ENCODE data around the gene PTPRS. TPM values are rescaled to one million over a fixed set of nuclear protein-coding genes. Genes with fewer than 3 reads are reported as not detected.

The PTPRS gene
- total and polyA plus RNA-seq, 2 of the 8 experiments (the other 6 are each of a cell fraction or from before 2014, with no cell fraction given), result 96.8 to 223 TPM

DNA sequence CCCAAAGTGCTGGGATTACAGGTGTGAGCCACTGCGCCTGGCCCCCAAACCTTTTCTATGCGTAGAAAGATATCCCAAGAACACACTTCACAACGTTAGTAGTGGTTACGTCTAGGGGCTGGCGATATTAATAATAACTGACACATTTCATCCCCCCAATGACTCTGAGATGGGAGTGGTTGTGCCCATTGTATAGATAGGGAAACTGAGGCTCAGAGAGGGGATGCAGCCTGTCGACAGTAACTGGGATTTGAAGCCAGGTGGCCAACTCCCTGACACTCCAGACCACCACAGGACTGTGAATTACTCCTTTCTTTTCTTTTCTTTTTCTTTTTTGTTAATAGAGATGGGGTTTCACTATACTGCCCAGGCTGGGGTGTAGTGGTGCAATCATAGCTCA, 25.3 kb upstream of the PTPRS start:
- H3K79me2 ChIP-seq (ENCODE audit: control insufficient read depth in 1 of 2, insufficient read depth in 2 of 2, low read length in 2 of 2), result no peaks in the 10 kb centered on the region
- no peak overlapping the region for H3K9ac ChIP-seq (replicated peaks in 1 of 4; ENCODE audit: extremely low read depth in 1 of 4, low read depth in 3 of 4, low read length in 3 of 4)
- no peak overlapping the region for H3K18ac ChIP-seq (ENCODE audit: extremely low read depth, low read length)
- H3K4me3 ChIP-seq (ENCODE audit: extremely low read depth in 1 of 4, insufficient read depth in 2 of 4, low read depth in 3 of 4, low read length in 4 of 4), result no peak overlapping the region
- no peak overlapping the region for H2BK120ac ChIP-seq (replicated peaks; ENCODE audit: low read depth, low read length)
- no peak overlapping the region for H4K5ac ChIP-seq (ENCODE audit: insufficient read length, low read depth, low read length)
- no peak overlapping the region for H2AK5ac ChIP-seq (ENCODE audit: low read depth, low read length)
- H2BK15ac ChIP-seq (ENCODE audit: low read length), result no peak overlapping the region
- no peak for TF ChIP-seq POLR2A (IDR thresholded peaks at IDR 0.05; ENCODE audit: control extremely low read depth in 1 of 2, low read depth in 2 of 2, low read length in 2 of 2)
- no peak for TF ChIP-seq GABPA (IDR thresholded peaks at IDR 0.05; ENCODE audit: borderline replicate concordance, insufficient read depth, low read length)
- no peak for TF ChIP-seq SUZ12 (IDR thresholded peaks at IDR 0.05; ENCODE audit: low read length)
- no peak for TF ChIP-seq YY1 (IDR thresholded peaks at IDR 0.05; ENCODE audit: low read depth, low read length)
- no peak for TF ChIP-seq RBBP5 (IDR thresholded peaks at IDR 0.05; ENCODE audit: borderline replicate concordance, low read depth, low read length)
- no peak for TF ChIP-seq GTF2F1 (IDR thresholded peaks at IDR 0.05; ENCODE audit: borderline replicate concordance, low read depth, low read length)
- TF ChIP-seq SIX5 (IDR thresholded peaks at IDR 0.05; ENCODE audit: low read depth, low read length), result no peak
- TF ChIP-seq RXRA (IDR thresholded peaks at IDR 0.05; ENCODE audit: insufficient read depth, low read depth, low read length), result no peak
- TF ChIP-seq BCL11A (IDR thresholded peaks at IDR 0.05; ENCODE audit: low read depth in 2 of 2, low read length in 2 of 2), result no peak
- TF ChIP-seq BACH1 (IDR thresholded peaks at IDR 0.05; ENCODE audit: low read length), result no peak
- TF ChIP-seq JUND (IDR thresholded peaks at IDR 0.05; ENCODE audit: low read length), result no peak
- CTCF ChIA-PET (ENCODE audit: partially characterized antibody), result interaction anchor here (1.5 kb wide), 2 partner anchors 8 to 81 kb away, joined by 3 read pairs; no protein-coding TSS in a partner anchor
- no peak overlapping the region; the same call in 1 of the 2 replicates for H2BK12ac ChIP-seq (ENCODE audit: low read depth, low read length)
- H3K23ac ChIP-seq (ENCODE audit: insufficient read length), result no peak overlapping the region
- FAIRE-seq, result no peak
- H3K4me2 ChIP-seq (ENCODE audit: insufficient read depth in 1 of 2, low read depth in 2 of 2, low read length in 2 of 2), result no peak overlapping the region
- POLR2A ChIA-PET (ENCODE audit: partially characterized antibody), result interaction anchor here (1.1 kb wide), 2 partner anchors 12 to 88 kb away, joined by 3 to 4 read pairs; no protein-coding TSS in a partner anchor
- no peak overlapping the region for H2BK5ac ChIP-seq (ENCODE audit: low read depth, low read length)
- H3K23me2 ChIP-seq (ENCODE audit: low read depth, low read length), result peaks cover 12% of the 10 kb centered on the region; the same call in 1 of the 2 replicates
- H3K4ac ChIP-seq (replicated peaks; ENCODE audit: insufficient read length, low read depth, low read length), result no peak overlapping the region
- no peak overlapping the region for H4K91ac ChIP-seq (replicated peaks; ENCODE audit: insufficient read length, low read length)
- H4K20me1 ChIP-seq (replicated peaks in 1 of 2; ENCODE audit: control insufficient read depth in 1 of 2, insufficient read depth in 2 of 2, low read length in 2 of 2), result peaks cover 0 to 5% of the 10 kb centered on the region in 2 experiments
- H3K14ac ChIP-seq (ENCODE audit: insufficient read length), result no peak overlapping the region
- H4K8ac ChIP-seq (ENCODE audit: extremely low read depth, insufficient read depth, low read length), result no peak overlapping the region
- H3K27ac ChIP-seq (ENCODE audit: low read depth, low read length), result no peak overlapping the region
- no peaks in the 10 kb centered on the region for H3K9me3 ChIP-seq (ENCODE audit: insufficient read depth in 2 of 2, low read depth in 1 of 2, low read length in 1 of 2)
- H2BK20ac ChIP-seq (ENCODE audit: low read length), result no peak overlapping the region
- no peaks in the 10 kb centered on the region for H3K79me1 ChIP-seq (ENCODE audit: low read depth, low read length)
- no peak for DNase-seq (ENCODE audit: low read depth in 1 of 2, low spot score in 2 of 2)
- peaks cover 0 to 6% (median 0%) of the 10 kb centered on the region in 4 experiments; a peak in 2 of 7 replicates for H3K27me3 ChIP-seq (replicated peaks in 1 of 4; ENCODE audit: control insufficient read depth in 3 of 4, extremely low read depth in 1 of 4, insufficient read depth in 3 of 4, low read length in 3 of 4)
- 88% methylated on average over 6 of the region's 6 CpGs; no CpG with 5 or more reads in 1 of the 2 experiments for WGBS, 2 experiments (ENCODE audit: extremely low coverage in 1 of 2, insufficient coverage in 1 of 2, insufficient read length in 1 of 2, insufficient replicate concordance in 2 of 2, low coverage in 1 of 2, low lambda C conversion rate in 2 of 2, missing lambda C conversion rate in 1 of 2)
- no peak overlapping the region for H3K56ac ChIP-seq (replicated peaks; ENCODE audit: insufficient read length, low read depth, low read length)
- H2AFZ ChIP-seq (ENCODE audit: low read length), result no peak overlapping the region
- peaks cover 0 to 4% (median 3%) of the 10 kb centered on the region in 4 experiments; a peak in 5 of 7 replicates for H3K4me1 ChIP-seq (replicated peaks in 1 of 4; ENCODE audit: control insufficient read depth in 3 of 4, insufficient read depth in 4 of 4, low read length in 3 of 4)
- H3K36me3 ChIP-seq (ENCODE audit: control insufficient read depth in 2 of 4, insufficient read depth in 4 of 4, low read length in 3 of 4), result no peaks in the 10 kb centered on the region

All from H1 (cell line).